Stimulated activated CD8-positive, alpha-beta memory T cell treated with anti-CD3 and anti-CD28 coated beads, Interleukin-4, amount 100 ng/mL, for 24 hours (primary cell): ENCODE measurements around the gene PDCL3.

Experiments used
- DNase-seq: peaks from one replicate; pipeline ENCODE4 v3.0.0-alpha.2; 2020; ENCODE audit warnings: low read depth

PDCL3 gene

DNA sequence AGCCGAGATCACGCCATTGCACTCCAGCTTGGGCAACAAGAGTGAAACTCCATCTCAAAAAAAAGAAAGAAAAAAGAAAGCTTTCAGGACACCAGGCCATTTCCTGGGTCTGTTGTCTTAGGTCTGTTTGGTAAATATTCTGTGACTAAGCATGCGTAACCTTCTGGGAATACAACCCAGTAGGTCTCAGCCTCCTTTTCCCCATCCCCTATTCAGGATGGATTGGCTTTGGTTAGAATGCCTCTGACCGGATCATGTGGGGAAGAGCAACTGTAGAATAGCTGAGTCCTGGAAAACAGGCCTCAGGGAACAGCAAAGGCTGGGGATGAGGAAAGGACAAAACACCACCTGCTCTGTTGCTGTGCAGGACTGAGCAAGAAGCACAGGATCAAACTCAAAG, 1.6 kb upstream of the PDCL3 start:
- DNase-seq = no peak

DNA sequence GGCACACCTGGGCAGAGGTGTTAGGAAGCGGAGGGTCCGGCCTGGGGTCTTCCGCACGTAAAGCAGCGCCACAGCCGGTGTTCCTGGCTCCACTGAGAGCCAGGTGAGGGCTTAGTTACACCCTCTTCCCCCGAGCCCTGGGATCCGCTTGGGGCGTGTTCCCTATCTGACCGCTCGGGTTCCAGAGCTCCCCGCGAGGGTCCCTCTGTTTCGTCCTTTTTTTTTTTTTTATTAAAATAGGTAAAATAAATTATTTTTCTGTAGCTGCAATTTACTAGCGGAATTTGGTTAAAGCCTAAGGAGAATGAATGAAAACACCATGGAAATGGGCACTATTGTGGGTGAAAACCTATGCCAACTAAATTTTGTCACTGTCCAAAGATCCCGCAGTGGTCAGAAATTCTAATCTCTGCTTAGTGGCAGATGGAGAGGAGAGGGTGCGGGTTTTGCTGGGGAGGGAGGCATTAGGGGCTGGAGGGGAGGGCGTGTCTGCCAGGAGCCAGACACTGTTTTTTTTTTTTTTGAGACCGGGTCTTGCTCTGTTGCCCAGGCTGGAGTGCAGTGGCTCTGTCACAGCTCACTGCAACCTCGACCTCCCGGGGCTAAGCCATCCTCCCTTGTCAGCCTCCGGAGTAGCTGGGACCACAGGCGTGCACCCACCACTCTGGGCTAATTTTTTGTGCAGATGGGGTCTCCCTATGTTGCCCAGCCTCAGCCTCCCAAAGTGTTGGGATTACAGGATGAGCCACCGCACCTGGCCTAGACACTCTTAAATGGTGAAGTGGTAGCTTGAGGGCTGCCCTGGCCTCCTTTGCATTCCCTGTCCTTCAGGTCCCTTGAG, 834 bp downstream of the PDCL3 start:
- no peak for DNase-seq

DNA sequence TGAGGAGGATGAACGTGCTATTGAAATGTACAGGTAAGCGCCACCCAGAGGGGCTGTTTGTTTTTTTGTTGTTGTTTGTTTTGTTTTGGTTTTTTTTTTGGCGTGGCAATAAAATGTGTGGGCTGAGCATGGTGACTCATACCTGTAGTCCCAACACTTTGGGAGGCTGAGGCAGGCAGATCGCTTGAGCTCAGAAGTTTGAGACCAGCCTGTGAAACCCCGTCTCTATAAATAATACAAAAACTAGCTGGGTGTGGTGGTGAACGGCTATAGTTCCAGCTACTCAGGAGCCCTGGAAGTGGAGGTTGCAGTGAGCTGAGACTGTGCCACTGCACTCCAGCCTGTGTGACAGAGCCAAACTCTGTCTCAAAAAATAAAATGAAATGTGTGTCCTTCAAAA, 6.2 kb downstream of the PDCL3 start:
- DNase-seq = no peak

DNA sequence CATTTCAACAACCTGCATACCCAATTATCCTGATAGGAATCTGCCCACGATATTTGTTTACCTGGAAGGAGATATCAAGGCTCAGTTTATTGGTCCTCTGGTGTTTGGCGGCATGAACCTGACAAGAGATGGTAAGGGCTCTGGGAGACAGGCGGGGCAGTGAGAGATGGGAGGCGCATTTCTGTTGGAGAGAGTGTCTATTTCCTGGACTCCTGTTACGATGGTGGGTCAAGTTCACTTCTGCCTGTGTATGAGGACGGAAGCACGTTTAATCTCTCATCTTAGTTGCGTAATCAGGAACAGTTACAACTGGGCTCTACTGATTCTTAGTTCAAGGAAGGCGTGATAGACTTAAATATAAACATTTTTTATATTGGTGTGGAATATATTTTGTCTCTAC, 8.9 kb downstream of the PDCL3 start:
- no peak for DNase-seq

DNA sequence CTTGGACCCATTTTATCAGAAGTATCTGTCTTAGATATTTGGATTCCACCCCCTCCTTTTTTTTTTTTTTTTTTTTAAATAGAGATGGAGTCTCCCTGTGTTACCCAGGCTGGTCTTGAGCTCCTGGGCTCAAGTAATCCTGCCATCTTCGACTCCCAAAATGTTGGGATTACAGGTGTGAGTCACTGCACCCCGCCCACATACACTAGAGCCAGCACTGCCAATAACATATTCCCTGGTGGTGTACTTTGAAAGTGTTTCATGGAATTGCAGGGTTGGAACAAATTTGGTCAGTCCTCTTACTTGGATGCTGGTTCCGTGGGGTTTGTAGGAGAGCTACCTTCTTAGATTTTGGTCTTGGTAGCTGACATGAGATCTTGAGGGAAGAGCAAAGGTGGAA, 15.0 kb downstream of the PDCL3 start:
- DNase-seq = no peak

DNA sequence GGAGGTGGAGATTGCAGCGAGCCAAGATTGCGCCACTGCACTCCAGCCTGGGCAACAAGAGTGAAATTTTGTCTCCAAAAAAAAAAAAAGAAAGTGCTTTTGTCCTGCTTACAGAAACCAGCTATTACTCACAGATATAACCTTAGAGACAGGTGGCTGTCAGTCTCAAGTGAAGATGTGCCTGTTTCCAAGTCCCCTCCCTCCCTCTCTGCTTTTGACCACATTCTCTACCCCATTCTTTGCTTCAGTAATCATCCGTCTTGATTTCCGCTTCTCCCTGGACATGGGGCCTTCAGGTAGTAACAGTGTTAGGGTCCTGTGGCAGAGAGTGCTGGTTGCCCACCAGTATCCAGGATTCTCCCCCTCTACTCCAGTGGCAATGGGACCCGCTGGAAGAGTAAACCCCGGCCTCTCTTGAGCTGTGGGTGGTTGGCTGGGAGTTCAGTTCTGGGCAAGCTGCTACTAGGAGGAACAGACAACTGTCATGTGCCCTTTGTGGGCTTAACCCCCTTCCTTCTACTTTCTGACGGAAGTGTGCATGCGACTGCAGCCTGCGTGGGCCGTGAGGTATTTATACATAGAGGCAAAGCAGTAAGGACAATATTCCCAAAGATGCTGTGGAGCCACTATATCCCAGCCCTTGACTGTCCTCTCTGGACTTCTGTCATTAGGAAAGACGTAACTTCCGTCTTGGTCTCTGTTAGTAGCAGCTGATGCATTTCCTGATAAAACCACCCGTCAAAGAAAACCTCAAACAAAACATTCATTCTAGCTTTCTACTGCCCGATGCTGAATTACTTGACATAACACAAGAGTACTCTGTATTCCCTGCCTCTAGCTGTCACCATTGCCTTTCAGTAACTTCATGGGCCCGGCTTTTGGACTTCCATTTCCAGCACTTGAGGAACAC, 17.8 kb downstream of the PDCL3 start:
- DNase-seq = no peak

DNA sequence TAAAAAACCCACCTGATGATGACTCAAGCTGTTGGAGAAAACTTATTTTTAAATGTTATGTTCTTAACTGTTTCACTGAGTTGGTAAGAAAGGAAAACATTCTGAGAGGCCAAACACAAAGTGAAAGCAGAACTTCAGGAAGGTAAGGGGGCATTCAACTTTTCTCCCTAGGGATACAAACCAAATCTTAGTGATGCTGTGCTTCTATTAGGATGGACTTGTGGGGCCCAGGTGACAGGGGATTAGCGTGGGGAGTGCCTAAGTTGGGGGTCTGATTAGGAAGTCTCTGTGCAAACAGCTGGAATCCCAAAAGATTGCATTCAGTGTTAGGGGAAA, 18.5 kb downstream of the PDCL3 start:
- DNase-seq = no peak

DNA sequence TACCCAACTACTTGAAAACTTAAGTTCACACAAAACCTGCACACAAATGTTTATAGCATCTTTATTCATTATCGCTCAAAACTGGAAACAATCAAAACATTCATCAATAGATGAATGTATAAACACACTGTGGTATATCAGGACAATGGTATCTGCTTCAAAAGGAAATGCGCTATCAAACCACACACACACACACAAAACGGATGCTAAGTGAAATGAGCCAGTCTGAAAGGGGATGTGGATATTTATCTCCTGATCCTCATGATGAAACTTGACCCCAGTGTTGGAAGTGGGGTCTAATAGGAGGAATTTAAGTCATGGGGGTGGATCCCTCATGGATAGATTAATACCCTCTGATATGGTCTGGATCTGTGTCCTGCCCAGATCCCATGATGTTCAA, 22.0 kb downstream of the PDCL3 start:
- DNase-seq = no peak

DNA sequence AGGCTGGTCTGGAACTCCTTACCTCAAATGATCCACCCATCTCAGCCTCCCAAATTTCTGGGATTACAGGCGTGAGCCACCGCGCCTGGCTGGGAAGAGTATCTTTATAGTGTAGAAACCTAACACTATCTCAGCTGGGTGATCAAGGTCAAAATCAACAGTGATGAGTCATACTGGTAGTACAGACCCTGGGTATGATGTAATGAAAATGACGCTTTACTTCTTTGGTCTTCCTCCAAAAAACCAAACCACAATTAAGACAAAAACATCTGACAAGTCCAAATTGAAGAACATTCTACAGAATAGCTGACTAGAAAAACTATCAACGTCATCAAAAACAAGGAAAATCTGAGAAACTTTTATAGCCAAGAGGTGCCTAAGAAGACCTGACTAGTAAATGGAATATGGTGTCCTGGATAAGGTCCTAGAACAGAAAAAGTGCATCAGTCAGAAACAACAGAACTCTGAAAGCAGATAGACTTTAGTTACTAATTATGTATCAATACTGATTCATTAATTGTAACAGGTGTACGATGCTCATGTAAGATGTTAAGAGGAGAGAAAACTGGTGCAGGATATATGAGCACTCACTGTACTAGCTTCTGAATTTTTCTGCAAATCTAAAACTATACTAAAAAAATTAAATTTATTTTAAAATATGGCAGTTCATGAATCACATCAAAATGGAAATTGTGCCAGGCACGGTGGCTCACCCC, 25.4 kb downstream of the PDCL3 start:
- no peak for DNase-seq

DNA sequence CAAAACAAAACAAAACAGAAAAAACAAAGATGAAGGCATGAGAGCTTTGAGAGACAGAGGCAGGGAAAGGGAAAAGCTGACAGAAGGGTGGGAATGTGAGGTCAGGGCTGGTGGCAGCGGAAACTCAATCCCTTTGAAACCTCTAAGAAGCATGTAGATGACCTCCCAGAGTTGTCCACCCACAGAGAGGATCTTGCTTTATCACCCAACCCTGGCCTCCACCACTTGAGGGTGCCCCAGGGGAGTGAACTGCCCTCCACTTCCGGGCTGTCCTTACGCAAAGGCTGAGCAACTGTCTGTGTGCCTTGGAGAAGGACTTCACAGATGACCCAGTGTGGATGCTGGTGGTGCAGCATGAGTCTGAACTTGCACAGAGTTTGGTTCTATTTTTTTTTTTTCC, 26.7 kb downstream of the PDCL3 start:
- DNase-seq = no peak

DNA sequence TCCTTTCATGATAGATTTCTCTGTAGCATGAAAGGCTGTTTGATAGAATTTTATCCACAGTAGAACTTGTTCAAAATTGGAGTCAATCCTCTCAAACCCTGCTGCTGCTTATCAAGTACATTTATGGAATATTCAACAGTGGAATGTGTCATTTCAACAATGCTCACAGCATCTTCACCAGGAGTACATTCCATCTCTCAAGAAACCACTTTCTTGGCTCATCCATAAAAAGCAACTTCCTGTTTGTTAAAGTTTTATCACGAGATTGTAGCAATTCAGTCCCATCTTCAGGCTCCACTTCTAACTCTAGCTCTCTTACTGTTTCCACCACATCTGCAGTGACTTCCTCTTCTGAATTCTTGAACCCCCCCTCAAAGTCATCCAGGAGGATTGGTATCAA, 29.4 kb downstream of the PDCL3 start:
- no peak for DNase-seq

DNA sequence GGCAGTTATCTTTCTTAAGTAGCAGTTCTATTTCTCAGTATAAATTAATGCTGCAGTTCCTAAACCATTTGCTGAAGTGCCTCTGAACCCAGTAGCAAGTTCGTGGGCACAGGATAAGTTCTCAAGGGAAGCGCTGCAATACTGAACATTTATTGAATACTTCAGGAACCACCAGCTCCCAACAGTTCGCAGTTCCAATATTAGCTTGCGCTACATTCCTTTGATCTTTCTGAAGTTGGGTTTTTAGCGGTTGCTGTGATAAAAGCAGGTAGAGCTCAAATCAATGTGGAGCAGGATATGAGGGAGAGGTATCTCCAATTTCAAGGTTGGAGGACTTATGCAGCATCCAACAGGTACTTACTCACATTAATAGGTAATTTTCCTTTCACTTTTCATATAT, 33.7 kb downstream of the PDCL3 start:
- no peak for DNase-seq

DNA sequence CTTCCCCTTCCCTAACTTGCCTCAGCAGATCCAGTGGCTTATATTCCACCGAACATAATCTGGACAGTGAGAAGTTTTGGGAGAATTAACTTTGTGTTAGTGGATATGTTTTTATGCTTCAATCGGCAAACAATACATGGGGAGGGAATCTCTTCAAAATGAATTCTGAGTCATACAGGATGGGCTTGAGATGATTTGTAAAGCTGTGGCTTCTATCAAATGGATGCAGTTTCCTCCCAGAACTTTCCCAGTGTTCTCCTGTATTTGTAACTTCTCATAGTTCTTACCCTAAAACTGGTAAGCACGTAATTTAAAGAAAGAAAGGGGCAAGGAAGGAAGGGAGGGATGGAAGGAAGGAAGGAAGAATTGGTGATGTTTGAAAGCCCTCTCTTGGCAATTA, 36.8 kb downstream of the PDCL3 start:
- no peak for DNase-seq

DNA sequence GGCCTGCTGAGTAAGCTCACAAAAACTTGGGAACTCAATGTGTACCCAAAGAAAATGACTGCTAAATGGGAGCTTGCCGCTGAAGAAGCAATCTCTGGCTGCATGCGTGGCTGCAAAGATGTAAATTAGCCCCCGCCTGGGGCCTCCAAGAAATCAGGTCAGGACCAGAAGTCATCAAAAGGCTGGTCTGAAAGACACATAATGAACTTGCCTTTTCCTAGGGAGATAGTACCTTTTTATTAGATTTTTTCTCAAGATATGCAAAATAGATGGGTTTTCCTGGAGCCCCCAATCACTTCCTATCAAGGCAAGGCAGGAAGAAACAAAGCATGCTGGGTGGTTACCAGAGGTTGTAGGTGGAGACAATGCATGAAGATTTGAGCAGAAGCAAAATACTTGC, 38.9 kb downstream of the PDCL3 start:
- DNase-seq = no peak

DNA sequence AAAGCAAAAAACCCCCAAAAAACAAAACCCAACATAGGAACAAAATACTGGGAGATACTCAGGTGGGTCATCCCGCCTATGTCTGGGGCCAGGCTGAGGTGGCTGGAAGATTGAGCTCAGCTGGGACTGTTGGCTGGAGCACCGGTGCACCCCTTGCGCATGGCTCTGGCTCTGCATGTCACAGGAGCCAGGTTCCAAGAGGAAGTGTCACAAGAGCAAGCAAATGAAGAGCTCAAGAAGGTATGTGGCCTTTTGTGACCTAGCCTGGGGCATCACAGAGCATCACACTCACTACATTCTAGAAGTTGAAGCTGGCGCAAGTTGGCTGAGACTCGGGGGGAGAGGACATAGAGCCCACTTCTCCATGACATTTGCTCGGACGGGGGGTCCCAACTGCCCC, 40.6 kb downstream of the PDCL3 start:
- no peak for DNase-seq

DNA sequence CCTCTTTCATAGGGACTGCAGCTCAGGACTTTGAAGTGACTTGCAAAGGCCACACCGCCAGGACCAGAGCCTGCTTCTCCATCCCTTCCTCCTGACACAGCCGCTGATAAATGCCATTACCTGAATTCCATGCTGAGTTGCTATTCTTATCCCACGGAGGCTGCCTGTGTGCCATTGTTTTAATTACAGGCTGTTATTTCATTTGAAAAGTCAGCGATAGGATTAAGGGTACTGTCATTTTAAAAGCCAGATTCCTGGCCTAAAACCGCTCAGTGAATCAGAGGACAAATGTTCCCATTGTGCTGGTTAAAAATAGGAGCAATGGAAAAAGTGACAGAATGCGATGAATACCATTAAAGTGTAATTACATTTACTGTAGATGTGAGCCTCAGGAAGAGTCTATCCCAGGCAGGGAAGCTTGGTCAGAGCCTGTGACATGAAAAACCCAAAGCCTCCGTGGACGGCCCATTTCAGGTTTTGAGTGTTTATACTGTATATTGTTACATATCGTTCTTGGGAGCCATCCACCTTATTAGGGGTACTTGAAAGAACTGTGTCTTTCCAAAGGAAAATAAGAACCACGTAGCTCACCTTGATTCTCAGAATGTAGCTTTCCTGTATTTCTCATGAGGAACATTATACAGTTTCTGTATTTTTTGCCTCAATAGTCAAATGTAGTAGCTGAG, 41.3 kb downstream of the PDCL3 start:
- DNase-seq = no peak

DNA sequence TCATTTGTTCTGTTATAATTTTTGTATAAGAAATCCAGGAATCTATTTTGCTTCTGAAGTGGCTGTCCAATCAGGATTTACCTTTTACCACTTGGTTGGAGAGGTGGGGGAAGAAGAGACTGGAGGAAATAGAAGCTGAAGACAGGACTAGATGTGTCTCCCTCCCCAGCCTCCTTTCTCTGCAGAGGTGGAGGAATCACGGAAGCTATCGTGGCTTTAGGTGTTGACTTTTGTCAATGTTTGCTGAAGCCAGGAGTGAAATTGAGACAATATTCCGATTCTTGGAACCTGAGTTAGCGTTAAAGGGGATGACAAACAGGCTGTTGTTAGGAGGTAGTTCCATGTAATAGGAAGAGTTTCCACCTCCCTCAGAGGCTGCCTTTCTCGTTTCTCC, 43.5 kb downstream of the PDCL3 start:
- DNase-seq = no peak

DNA sequence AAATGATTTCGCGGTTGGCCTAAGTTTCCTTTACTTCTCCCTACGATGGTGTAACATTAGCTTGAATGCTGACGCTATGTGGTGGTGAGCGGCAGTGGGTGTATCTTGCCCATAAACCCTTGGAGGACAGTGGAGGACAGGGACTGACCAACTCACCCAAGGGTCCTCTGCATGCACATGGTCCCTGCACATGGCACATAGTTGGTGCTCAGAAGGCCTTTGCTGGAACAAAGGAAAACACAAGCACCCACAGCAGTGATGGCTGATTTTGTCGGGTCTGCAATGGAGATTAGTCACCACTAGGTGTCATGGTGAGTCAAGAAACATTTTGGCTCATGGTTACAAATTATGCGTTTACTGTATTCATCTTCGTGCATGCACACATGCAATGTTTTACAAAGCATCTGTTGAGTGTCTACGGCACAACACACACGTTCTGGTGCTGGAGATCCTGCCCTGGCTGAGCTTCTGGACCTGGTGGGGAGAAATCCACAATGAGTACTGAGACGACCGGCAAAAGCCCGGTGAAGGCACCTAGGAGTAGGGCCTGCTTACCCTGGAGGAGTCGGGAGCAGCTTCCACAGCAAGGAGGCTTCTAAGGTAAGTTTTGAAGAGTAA, 44.0 kb downstream of the PDCL3 start:
- DNase-seq = no peak

DNA sequence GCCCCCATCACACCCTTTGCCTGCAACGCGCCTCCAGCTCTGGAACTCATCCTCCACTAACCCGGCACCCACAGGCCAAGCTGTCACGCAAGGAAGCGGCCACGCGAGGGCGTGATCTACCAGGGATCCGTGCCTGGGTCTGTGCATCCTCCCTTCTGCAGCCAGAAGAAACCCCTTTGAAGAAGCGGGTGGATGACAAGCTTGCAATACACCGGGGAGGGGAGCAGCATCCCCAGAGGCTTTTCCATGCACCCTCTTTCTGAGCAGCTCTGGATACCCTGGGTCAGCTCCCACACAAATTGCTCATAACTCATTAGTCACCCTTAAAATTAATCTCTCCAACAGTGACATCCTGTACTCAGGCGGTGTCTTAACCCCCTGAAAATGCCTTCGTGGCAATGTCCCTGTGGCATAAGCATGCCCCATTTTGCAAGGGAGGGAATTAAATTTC, 47.6 kb downstream of the PDCL3 start:
- peak; percentile 63 for DNase-seq

DNA sequence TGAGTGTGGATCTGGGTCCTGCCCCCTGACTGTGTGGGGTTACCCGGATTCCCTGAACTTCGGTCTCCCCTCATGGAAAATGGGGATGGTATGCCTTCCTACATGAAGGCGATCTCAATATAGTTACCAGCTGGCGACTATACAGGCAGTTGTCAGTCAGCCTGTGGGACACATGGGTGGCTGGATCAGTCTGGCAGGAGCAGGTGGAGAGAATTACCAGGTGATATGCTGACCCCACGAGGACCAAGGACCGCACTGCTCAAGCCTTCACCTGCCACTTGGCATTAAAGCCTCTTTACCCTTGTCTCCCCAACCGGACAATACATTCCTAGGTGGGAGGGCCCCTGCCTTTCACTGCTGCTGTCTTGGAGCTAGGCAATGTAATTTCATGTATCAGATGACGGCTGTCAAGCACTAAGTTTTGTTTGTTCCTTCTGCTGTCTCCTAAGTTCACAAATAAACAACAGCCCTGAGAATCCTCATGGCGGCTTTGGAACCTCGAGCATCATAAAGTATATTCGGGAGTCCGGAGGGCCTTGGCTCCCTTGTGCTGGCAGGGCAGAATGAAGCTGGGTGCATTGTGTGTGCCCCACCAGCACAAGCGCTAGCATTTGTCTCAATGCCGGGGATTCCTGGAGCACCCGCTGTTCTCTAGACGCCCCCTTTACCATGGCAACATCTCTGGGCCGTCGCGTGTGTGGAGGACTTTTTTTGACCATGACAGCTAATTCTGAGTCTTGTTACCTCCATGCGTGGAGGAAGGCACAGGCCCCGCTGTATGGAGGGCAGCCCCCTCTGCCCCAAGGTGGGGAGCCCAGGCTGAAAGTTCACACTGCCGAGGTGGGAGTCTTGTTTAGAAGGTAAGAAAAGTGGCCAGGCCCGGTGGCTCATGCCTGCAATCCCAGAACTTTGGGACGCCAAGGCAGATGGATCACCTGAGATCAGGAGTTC, 48.6 kb downstream of the PDCL3 start:
- DNase-seq = no peak
